Mesenchymal stem cell (in vitro differentiated cells and primary cell): ENCODE data around the gene CPNE9.

Source experiments
- DNase-seq: peaks from one replicate; pipeline ENCODE4 v3.0.0-alpha.2; 2013
- H2AFZ ChIP-seq: one replicate; pipeline ENCODE4 v1.6.1; 2013; ENCODE audit warnings: low read depth, mild to moderate bottlenecking, control low read depth, inconsistent platforms, low read length, moderate library complexity
- H2AK5ac ChIP-seq: 2 replicates; pipeline ENCODE4 v1.6.1; 2013; ENCODE audit warnings: low read length, moderate library complexity, mild to moderate bottlenecking, inconsistent platforms; ENCODE audit not compliant: severe bottlenecking
- H2BK120ac ChIP-seq: one replicate; pipeline ENCODE4 v1.6.1; 2013; ENCODE audit warnings: low read depth, mild to moderate bottlenecking, inconsistent platforms, low read length, moderate library complexity
- H2BK12ac ChIP-seq, 2 experiments: one replicate each; pipeline ENCODE4 v1.6.1; 2013; ENCODE audit warnings: inconsistent platforms in 2 of 2, low read length in 2 of 2, mild to moderate bottlenecking in 2 of 2, moderate library complexity in 2 of 2, control low read depth in 1 of 2
- H2BK15ac ChIP-seq: one replicate; pipeline ENCODE4 v1.6.1; 2013; ENCODE audit warnings: mild to moderate bottlenecking, low read depth, inconsistent platforms; ENCODE audit not compliant: poor library complexity, severe bottlenecking
- H2BK5ac ChIP-seq: 2 replicates; pipeline ENCODE4 v1.6.1; 2013; ENCODE audit warnings: low read depth, mild to moderate bottlenecking, low read length, control low read depth, inconsistent platforms; ENCODE audit not compliant: poor library complexity, severe bottlenecking
- H3K14ac ChIP-seq, 2 experiments: one replicate each; pipeline ENCODE4 v1.6.1; 2013; ENCODE audit warnings: inconsistent platforms in 2 of 2, low read length in 2 of 2, control low read depth in 1 of 2, mild to moderate bottlenecking in 1 of 2, moderate library complexity in 1 of 2
- H3K18ac ChIP-seq, 2 experiments: one replicate each; pipeline ENCODE4 v1.6.1; 2013; ENCODE audit warnings: inconsistent platforms in 2 of 2, low read length in 2 of 2, control low read depth in 1 of 2, low read depth in 1 of 2, mild to moderate bottlenecking in 1 of 2
- H3K23ac ChIP-seq, 2 experiments: one replicate each; pipeline ENCODE4 v1.6.1; 2013; ENCODE audit warnings: inconsistent platforms in 2 of 2, low read length in 2 of 2, mild to moderate bottlenecking in 2 of 2, moderate library complexity in 2 of 2, control low read depth in 1 of 2
- H3K27ac ChIP-seq: 2 replicates; pipeline ENCODE4 v1.5.1; 2013; ENCODE audit warnings: mild to moderate bottlenecking, moderate library complexity, low read length, control low read depth, inconsistent platforms; ENCODE audit not compliant: poor library complexity, severe bottlenecking
- H3K27me3 ChIP-seq, 2 experiments: 2 replicates each; pipeline versions ENCODE4 v1.6.1 to v1.7.0; 2013; ENCODE audit warnings: low read length in 2 of 2, mild to moderate bottlenecking in 2 of 2, moderate library complexity in 2 of 2, control low read depth in 1 of 2, inconsistent platforms in 1 of 2; ENCODE audit not compliant: control insufficient read depth in 1 of 2, insufficient read depth in 1 of 2
- H3K36me3 ChIP-seq, 2 experiments: 2 replicates each; pipeline versions ENCODE4 v1.6.1 to v1.7.0; 2013; ENCODE audit warnings: low read length in 2 of 2, control low read depth in 1 of 2, inconsistent platforms in 1 of 2, low read depth in 1 of 2, mild to moderate bottlenecking in 1 of 2; ENCODE audit not compliant: insufficient read depth in 2 of 2, control insufficient read depth in 1 of 2
- H3K4ac ChIP-seq, 2 experiments: one replicate each; pipeline ENCODE4 v1.6.1; 2013; ENCODE audit warnings: inconsistent platforms in 2 of 2, low read length in 2 of 2, mild to moderate bottlenecking in 2 of 2, moderate library complexity in 2 of 2, control low read depth in 1 of 2, low read depth in 1 of 2
- H3K4me1 ChIP-seq: 2 replicates; pipeline ENCODE4 v1.6.1; 2013; ENCODE audit warnings: low read depth, low read length, control low read depth; ENCODE audit not compliant: control insufficient read depth, insufficient read depth
- H3K4me2 ChIP-seq: 2 replicates; pipeline ENCODE4 v1.6.1; 2013; ENCODE audit warnings: low read length, mild to moderate bottlenecking, inconsistent platforms; ENCODE audit not compliant: poor library complexity, severe bottlenecking
- H3K4me3 ChIP-seq, 2 experiments: 2 replicates each; pipeline versions ENCODE4 v1.5.1 to v1.7.0; 2013; ENCODE audit warnings: low read length in 2 of 2, mild to moderate bottlenecking in 2 of 2, control low read depth in 1 of 2, low read depth in 1 of 2; ENCODE audit not compliant: insufficient read depth in 1 of 2
- H3K79me1 ChIP-seq: replicated peaks from 2 replicates; pipeline ENCODE4 v1.6.1; 2013; ENCODE audit warnings: mild to moderate bottlenecking, control low read depth, low read length, inconsistent platforms; ENCODE audit not compliant: poor library complexity, severe bottlenecking
- H3K9ac ChIP-seq: 2 replicates; pipeline ENCODE4 v1.7.0; 2013; ENCODE audit warnings: mild to moderate bottlenecking, low read length, moderate library complexity
- H3K9me3 ChIP-seq: 2 replicates; pipeline ENCODE4 v1.7.0; 2013; ENCODE audit warnings: mild to moderate bottlenecking, low read length; ENCODE audit not compliant: control insufficient read depth
- H4K8ac ChIP-seq: one replicate; pipeline ENCODE4 v1.6.1; 2013; ENCODE audit warnings: inconsistent platforms, mild to moderate bottlenecking, low read length, moderate library complexity
- H4K91ac ChIP-seq: one replicate; pipeline ENCODE4 v1.6.1; 2013; ENCODE audit warnings: mild to moderate bottlenecking, low read length, inconsistent platforms
- WGBS: methylation state at CpG from one replicate; pipeline ENCODE4 v1.1.7; 2013; ENCODE audit warnings: mixed read lengths; 5-methylcytosine and 5-hydroxymethylcytosine counted together

The CPNE9 gene

GRCh38 chr3:9742560-9742959 lies 38.9 kb downstream of the CPNE9 start:
- Histone ChIP-seq H3K79me1 (peaks cover 52% of the 10 kb centered on the region), H4K8ac (no peak overlapping the region), H3K4me3 (no peak overlapping the region), H2BK120ac (no peak overlapping the region), H3K4ac (no peak overlapping the region), H3K9me3 (no peaks in the 10 kb centered on the region), H3K27me3 (no peaks in the 10 kb centered on the region), H2BK5ac (no peak overlapping the region), H3K14ac (no peak overlapping the region), H4K91ac (no peak overlapping the region), H3K4me1 (peaks cover 14% of the 10 kb centered on the region), H3K9ac (no peak overlapping the region), H3K4me2 (no peak overlapping the region), H3K18ac (no peak overlapping the region), H3K27ac (no peak overlapping the region), H2AFZ (no peak overlapping the region), H3K36me3 (peaks cover 90 to 100% of the 10 kb centered on the region in 2 experiments), H2BK12ac (no peak overlapping the region), H2AK5ac (no peak overlapping the region), H2BK15ac (no peak overlapping the region), H3K23ac (no peak overlapping the region)
- no peak for DNase-seq
- no CpG with 5 or more reads among the region's 1 CpG for WGBS

- Histone ChIP-seq H3K18ac (no peak overlapping the region), H3K4me3 (no peak overlapping the region), H3K4ac (no peak overlapping the region), H3K27me3 (no peaks in the 10 kb centered on the region), H3K4me1 (peaks cover 15% of the 10 kb centered on the region), H4K8ac (no peak overlapping the region), H2AFZ (no peak overlapping the region), H3K27ac (no peak overlapping the region), H2BK5ac (no peak overlapping the region), H3K14ac (no peak overlapping the region), H2BK120ac (no peak overlapping the region), H3K23ac (no peak overlapping the region), H2BK12ac (no peak overlapping the region), H4K91ac (no peak overlapping the region), H3K9ac (no peak overlapping the region), H3K79me1 (peaks cover 52% of the 10 kb centered on the region), H3K9me3 (no peaks in the 10 kb centered on the region), H3K4me2 (no peak overlapping the region), H2BK15ac (no peak overlapping the region), H2AK5ac (no peak overlapping the region), H3K36me3 (peaks cover 90 to 100% of the 10 kb centered on the region in 2 experiments)
- no peak for DNase-seq
- WGBS, result 98% methylated on average over 18 of the region's 18 CpGs
Measured at GRCh38 chr3:9743548-9743947, 39.9 kb downstream of the CPNE9 start.

- Histone ChIP-seq H3K9ac (no peak overlapping the region), H2AFZ (no peak overlapping the region)
- 96% methylated on average over 12 of the region's 13 CpGs for WGBS
Measured at GRCh38 chr3:9744162-9744561, 40.5 kb downstream of the CPNE9 start.

DNA sequence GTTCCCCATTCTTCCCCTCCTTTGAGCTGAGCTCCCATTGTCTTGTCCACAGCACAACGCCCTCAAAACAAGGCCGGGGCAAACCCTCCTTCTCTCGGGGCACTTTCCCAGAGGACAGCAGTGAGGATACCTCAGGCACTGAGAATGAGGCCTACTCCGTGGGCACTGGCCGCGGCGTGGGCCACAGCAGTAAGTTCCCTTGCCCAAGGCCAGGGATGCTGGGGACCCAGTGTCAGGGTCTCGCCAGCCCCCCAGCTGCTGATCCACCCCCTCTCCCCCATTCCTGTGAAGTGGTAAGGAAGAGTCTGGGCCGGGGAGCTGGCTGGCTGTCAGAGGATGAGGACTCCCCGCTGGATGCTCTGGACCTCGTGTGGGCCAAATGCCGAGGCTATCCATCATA lies 41.9 kb downstream of the CPNE9 start:
- H2BK12ac ChIP-seq, result peak overlapping the region in 1 of 2 experiments; percentile 34
- peaks cover 38% of the 10 kb centered on the region for H3K79me1 ChIP-seq
- H4K91ac ChIP-seq, result no peak overlapping the region
- H3K18ac ChIP-seq, result no peak overlapping the region
- H4K8ac ChIP-seq, result no peak overlapping the region
- H3K4me3 ChIP-seq, result peak overlapping the region in 1 of 2 experiments; percentile 29
- no peak overlapping the region for H3K4me2 ChIP-seq
- H3K14ac ChIP-seq, result no peak overlapping the region
- H3K4me1 ChIP-seq, result peaks cover 19% of the 10 kb centered on the region
- H2BK120ac ChIP-seq, result no peak overlapping the region
- no peak overlapping the region for H2AFZ ChIP-seq
- H2BK5ac ChIP-seq, result no peak overlapping the region
- 86% methylated on average over 3 of the region's 12 CpGs for WGBS
- no peak overlapping the region for H3K4ac ChIP-seq
- peaks cover 76 to 82% of the 10 kb centered on the region in 2 experiments for H3K36me3 ChIP-seq
- no peaks in the 10 kb centered on the region for H3K27me3 ChIP-seq
- no peaks in the 10 kb centered on the region for H3K9me3 ChIP-seq
- peak overlapping the region; percentile 9 for H3K27ac ChIP-seq
- H3K9ac ChIP-seq, result no peak overlapping the region
- DNase-seq, result no peak
- H3K23ac ChIP-seq, result no peak overlapping the region
- H2BK15ac ChIP-seq, result no peak overlapping the region
- H2AK5ac ChIP-seq, result no peak overlapping the region

More at GRCh38 chr3:9744162-9744561, 40.5 kb downstream of the CPNE9 start:
- Histone ChIP-seq H3K18ac (no peak overlapping the region), H4K8ac (no peak overlapping the region), H2BK12ac (no peak overlapping the region), H4K91ac (no peak overlapping the region), H3K23ac (no peak overlapping the region), H2BK5ac (no peak overlapping the region), H3K36me3 (peaks cover 88 to 96% of the 10 kb centered on the region in 2 experiments), H3K27me3 (no peaks in the 10 kb centered on the region), H2AK5ac (no peak overlapping the region), H3K9me3 (no peaks in the 10 kb centered on the region), H2BK15ac (peak overlapping the region; percentile 26), H2BK120ac (no peak overlapping the region), H3K79me1 (peaks cover 49% of the 10 kb centered on the region), H3K4me3 (no peak overlapping the region), H3K27ac (no peak overlapping the region), H3K14ac (no peak overlapping the region), H3K4ac (no peak overlapping the region), H3K4me2 (no peak overlapping the region), H3K4me1 (peaks cover 16% of the 10 kb centered on the region)
- no peak for DNase-seq
